Activated CD4-positive, CD25-positive, alpha-beta regulatory T cell treated with anti-CD3 and anti-CD28 coated beads, Interleukin-2, amount 50 U/mL, for 16 hours (primary cell): ENCODE data around the gene UXS1.

Experiments
- DNase-seq: peaks from one replicate; pipeline ENCODE4 v3.0.0-alpha.2; 2020; ENCODE audit warnings: low read depth, low spot score

UXS1 gene

DNA sequence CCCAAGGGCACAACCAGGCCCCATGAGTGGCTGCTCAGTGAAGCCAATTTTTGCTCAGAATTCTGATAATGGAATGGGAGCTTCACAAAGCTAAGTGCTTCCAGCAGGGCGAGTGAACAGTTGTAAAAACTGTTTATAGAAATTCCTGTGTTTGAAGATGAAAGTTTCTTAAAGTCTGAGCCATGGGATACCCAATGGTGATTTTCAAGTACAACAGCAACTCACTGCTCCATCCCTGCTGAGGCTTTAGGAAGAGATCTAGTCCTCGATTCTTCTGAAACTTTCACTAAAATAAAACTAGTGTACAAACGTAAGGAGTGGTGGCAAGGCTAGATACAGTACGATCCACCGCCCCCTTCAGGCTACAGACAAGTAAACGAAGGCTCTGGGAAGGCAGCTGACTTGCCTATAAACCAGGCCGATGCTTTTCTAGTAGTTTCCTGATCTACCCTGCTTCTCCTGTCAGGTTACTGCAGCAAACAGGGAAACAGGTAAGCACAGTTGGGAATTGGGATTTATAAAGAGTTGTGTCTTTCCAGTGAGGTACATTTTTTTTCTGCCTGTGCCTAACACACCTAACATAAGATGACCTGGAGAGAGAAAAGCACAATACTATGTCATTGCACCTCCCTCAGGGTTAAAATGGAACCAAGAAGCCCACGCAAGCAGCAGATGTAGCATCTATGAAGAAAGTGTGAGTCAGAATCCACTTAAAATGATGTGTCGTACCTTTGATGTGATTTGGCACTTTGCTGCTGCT is 108.7 kb downstream of the UXS1 start:
- DNase-seq: no peak

DNA sequence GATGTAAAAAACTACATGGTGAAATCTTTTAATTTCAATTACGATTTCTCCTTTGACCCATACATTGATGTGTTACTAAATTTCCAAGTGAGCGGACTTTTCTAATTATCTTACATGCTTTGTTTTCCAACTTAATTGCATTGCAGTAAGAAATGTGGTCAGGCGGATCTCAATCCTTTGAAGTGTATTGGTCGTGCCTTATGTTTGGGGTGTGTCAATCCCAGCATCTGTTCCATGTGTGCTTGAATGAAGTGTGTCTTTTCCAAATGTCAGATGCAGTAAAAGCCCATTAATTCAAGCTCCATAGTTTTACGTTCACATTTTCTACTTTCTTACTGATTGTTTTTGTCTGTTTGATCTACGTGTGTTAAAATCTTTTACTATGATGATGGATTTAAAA is 113.1 kb downstream of the UXS1 start:
- no peak for DNase-seq

DNA sequence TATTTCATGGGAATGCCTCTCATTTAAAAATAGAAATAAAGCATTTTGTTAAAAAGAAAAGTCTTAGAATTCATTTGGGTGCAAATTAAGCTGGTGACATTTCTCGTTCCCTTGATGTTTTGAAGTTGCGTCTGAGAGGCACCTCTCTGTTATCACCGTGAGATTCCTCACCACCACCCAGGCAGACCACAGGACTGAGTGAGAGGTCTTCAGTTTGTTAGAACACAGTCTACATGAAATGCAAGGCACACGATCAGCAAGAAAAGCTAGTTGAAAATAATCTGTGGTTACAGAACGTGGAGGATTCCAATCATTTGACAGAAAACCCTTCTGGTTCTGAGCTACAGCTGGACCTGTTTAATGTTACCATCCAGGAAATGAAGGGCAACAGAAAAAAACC is 116.0 kb downstream of the UXS1 start:
- DNase-seq: no peak

DNA sequence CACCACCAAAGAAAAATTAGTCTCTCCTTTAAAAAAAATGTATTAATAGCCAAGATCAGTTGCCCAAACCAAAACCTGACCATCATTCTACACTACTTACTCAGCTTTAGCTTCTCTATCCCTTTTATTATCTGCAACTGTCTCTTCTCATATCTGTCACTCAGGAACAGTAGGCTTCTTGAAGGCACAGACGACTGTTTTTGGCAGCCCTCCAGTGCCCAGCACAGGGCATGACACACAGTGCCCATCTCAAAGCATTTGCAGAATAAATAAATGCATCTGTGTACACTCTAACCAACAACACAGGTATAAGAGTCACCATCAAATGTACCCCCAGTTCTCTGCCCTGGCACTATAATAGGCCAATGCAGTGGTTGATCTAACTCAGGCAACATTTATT is 117.2 kb downstream of the UXS1 start:
- DNase-seq: no peak

DNA sequence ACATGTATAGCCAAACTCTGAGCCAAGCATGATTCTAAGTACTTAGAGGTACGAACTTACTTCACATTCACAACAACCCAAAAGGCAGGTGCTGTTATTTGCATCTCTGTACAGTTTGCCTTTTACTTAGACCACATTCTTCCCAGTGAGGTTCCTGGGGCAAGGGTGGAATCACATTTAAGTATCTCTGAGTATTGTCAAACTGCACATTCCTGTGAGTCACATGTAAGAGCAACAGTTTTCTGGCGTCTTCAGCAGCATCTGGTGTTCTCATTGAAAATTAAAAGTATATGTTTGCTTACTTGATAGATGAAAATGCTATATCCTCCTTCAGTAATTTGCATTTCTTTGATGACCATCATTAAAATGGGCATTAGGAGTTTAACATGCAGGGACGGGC is 119.1 kb downstream of the UXS1 start:
- DNase-seq: no peak

DNA sequence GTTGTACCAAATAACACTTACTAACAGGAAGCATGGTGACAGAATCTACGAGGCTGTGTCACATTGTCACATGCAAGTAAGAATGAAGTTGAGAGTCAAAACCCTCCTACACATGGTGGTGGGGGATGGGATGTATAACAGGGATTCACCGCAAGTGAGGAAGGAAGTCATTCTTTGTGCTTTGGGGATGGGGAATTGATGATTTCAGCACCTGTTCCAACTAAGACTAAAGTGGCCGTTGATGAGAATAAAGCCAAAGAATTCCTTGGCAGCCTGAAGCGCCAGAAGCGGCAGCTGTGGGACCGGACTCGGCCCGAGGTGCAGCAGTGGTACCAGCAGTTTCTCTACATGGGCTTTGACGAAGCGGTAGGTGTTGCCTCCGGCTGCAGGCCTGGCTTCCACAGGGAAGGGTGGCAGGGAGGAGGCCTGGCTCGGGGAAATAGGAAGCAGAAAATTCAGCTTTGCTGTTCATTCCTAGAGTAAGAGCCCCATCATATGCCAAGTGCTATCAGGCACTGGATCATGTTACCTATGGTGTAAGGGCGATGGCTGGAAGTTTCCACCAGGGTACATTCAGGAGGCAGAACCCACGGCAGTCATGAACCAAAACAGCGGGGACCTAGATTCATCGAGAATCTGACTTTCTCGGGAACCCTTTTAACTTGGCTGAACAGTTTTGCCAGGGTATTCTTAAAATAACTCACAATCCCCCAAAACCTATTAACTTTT is 120.3 kb downstream of the UXS1 start:
- no peak for DNase-seq

DNA sequence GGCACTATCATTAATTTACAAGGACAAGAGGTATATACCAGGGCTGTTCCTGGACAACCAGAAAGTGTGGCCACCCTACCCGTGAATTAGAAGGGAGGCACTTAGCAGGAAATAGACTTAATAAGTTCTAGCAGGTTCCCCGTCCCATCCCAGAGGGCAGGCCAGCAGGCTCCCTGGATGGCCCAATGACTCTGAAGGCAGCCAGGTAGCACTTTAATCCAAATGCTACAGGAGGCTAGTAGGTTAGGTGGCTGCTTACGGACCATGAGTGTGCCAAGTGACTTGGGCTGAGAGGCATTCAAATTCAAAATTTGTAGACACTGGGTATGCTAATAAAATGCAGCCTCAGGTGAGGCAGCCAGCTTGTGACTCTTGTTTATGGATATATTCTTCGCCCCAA is 123.9 kb downstream of the UXS1 start:
- DNase-seq: no peak

DNA sequence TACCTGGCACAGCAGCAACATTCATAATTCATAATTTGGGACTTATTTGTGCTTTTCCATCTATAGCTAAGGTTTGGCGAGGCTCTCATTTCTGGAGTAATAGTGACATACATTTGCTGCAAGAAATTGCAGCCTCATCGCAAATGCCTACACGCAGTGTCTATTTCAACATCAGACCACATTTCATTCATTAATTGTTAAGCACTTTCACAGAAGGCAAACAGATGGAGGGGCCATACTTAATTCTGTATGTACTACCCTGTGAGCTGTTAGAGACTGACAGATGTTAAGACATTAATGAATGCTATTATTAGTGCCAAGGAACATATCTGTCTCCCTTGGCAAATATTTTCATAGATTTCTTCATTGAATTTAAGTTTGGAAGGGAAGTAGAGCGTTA is 125.7 kb downstream of the UXS1 start:
- no peak for DNase-seq

DNA sequence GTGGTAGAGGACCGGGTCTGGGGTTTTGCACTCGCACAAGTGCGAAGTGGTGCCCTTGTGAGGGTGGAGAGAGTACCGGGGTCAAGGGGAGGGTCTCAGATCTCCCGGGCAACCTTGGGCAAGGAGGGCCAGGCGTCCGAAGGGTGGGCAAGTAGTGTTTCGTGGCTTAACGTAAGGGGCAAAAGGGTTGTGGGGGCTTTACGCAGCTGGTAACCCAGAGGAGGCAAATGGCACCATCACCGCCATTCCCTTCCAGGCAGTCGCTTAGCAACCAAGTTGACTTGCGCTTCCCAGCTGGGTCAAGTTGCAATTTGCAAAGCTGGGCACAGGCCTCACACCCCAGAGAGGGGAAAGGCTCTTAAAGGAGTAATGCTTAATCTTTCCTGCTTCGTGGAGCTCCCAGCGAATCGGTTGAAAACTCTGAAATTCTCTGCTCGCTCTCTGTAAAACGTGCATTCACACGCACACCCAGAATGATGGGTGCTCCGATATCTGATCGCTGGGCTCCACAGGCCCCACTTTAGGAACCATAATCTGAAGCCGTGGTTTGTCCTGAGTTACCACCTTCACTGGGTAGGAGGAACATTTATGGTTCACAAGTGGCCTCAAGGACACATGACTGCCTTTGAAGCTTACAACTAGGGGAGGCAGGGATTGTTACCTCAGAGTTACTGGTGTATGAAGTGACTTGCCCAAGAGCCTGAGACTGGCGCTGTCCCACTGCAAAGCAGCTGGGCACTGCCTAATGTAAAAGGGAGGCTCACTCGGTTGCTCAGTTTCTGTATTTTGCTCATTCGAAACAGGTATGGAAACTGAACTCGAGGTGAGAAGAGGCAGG is 127.9 kb downstream of the UXS1 start:
- DNase-seq: no peak

DNA sequence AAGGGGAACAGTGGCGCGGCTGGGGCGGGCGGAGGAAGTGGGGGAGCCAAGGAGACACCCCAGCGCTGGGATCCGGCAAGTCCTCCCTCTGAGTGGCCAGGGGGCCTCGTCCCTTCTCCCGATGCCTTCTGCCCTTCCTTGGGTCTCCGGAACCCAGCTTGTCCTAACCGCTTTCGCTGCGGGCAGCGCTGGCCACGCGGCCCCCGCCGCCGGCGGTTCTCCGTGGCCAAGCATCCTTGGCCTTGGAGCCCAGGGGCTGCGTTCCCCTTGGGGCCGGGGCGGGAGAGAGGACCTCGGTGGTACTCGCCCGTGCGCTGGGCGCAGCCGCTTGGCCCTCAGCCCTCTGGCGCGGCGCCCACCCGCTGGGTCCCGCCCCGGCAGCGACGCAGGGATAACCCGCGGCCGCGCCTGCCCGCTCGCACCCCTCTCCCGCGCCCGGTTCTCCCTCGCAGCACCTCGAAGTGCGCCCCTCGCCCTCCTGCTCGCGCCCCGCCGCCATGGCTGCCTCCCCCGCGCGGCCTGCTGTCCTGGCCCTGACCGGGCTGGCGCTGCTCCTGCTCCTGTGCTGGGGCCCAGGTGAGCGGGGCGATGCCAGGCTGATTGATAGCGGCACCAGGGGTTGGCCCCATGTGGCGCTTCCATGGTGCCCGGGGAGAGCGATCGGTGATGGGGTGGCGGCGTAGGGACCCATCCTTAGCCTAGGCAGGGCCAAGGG is 128.7 kb downstream of the UXS1 start:
- no peak for DNase-seq

DNA sequence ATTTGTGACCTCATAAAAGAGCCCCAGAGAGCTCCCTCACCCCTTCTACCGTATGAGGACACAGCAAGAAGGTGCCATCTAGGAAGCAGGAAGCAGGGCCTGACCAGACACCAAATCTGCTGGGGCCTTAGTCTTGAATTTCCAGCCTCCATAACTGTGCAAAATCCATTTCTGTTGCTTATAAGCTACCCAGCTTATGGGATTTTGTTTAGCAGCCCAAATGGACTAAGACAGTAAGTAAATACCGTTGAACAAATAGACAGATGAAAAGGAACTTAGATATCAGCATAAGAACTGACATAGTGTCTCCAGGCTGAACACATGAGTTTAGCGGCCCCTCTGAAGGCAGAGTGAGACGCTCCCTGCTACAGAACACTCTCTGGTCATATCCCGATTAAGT is 130.9 kb downstream of the UXS1 start:
- DNase-seq: no peak

DNA sequence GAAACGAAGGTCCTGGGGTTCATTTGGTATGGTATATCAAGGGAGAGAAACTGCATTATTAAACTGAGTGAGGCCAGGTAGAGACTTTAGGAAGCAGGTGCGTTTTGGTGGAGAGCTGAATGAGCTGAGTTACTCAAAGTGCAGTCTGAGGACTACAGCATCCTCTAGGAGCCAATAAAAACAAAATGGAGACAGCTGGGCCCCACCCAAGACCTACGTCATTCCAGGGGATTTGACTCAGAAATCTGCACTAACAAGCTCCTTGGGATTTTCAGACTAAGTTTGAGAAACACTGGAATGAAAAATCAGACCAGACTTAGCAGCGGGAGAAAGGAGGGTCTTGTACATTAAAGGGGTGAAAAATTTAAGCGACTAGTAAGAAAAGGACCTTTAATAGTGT is 131.5 kb downstream of the UXS1 start:
- no peak for DNase-seq

DNA sequence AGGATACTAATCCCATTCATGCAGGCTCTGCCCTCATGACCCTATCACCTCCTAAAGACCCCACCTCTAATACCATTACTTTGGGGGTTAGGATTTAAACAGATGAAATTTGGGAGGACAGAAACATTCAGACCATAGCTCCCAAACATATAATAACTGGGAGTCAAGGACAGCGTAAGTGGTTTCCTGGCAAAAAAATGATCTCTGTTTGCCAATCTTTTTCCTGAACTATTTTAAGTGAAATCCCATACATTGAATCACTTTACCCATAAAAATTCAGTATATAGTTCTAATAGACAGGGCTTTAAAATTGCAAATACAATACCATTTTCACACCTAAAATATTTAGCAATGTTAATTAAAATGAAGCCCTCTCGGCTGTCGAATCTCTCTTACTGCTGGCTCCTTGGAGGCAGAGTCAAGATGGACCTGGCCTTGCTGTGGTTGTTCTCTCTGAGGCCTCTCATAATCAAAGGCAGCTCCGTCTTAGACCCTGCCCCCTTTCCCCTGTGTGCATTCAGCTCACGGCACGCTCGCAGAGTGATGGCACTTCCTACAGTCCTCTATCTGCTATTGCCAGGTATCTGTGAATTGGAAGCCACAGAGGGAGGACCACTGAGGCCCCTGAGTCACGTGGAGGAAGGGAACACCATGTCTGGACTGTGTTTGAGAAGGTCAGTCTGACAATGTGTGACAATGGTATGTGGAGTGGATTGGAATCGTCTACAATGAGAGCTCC is 132.3 kb downstream of the UXS1 start:
- DNase-seq: no peak

DNA sequence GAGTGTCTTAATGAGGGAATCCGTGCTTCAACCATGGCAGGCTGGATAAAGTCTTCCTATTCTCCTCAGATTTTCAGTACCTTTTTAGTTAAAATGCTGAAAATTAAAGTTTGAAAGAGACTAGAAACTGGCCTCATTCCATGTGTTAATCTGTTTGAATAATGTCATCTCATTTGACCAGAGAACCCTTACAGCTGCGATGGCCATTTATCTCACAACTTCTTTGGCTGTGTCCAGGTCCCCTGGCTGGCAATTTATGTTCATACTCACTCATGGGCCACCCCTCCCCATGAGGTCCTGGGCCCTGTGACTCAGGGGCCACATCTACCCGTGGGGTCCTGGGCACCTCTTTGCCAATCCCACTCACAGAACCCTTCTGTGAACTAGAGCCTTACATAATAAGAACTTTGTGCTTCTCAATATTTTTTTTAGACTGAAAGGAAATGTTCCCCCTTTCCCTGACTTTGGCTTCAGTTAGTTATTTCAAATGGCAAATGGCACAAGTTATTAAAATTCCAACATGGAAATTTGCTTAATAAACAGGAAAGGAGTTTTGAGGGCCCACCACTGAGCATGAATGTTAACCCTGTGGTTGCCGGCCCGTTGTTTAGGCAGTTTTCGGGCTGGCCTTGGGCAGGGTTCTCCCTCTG is 134.6 kb downstream of the UXS1 start:
- no peak for DNase-seq

DNA sequence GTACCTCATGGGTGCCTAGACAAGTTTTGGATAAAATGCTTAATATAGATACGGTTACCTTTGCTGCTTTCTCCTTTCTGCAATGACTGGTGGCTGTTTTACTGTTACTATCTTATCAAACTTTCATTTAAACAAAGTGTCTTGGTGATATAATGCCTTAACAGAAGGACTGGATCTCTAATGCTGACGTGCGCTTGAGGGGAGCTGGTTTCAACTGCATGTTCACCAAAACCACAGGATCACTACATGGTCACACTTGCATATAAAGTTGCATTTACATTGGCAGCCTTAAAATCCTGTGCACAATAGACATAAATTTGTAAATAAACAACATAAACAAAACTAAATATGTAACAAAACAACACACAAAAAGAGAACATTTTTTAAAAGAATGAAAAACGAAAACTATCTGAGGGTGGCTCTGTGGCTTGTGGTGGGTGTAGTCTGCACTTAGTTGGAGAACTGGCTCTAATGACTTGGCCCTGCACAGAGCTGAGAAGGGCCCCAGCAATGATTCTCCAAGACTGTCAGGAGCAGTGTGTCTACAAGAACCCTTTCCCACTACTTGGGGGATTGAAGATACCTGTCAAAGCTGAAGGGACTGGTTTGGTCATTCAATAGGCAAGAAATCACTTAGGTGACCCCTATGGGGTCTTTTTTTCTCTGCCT is 135.5 kb downstream of the UXS1 start:
- DNase-seq: no peak

DNA sequence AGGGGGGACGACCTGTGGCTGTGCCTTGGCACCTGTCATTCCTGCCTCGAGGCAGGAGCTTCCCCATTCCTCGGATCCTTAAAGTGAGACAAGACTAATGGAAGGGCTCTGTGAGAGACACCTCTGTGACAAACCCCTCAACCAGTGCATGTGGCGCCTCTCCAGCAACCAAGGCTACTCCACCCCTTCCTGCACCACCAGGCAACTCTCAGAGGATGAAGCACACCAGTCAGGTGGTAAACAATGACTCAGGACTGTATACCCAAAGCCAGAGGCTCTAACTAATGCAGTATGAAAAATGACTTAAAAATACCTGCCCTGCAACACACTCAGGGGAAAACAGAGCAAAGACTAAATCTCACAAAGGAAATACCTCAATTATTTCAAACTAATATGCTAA is 136.9 kb downstream of the UXS1 start:
- DNase-seq: no peak

DNA sequence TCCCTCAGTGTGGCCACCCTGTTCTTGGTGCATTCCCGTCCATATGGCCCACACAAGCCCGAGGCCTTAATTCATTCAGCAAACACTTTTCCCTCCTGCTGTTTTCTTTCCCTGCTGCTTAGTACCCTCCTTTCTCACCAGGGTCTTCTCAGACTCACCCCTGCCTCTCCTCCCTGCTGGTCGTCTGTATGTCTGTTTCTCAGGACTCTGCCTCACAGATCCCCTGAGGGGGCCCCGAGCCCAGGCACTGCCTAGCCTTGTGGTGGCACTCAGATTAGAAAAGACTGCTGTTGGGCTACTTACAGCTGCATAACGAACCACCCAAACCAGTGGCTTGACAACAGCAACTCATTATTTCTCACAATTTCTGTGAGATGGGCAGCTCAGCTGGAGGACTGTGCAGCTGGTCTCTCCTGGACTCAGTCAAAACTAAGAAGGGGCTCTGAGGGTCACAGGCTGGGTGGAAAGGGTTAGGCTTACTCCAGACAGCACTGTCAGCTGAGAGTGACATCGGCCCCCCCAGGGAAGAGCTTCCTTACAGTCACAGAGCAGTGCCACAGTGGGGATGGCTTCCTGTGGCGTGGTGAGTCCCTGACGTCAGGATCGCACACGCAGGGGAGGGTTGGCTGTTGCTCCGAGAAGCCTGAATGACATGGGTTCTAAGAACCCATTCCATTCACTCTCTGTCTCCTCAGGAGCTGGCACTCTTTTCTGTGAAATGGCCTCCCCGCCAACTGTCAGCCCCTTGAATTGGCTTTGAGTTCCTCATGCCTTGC is 139.0 kb downstream of the UXS1 start:
- no peak for DNase-seq

DNA sequence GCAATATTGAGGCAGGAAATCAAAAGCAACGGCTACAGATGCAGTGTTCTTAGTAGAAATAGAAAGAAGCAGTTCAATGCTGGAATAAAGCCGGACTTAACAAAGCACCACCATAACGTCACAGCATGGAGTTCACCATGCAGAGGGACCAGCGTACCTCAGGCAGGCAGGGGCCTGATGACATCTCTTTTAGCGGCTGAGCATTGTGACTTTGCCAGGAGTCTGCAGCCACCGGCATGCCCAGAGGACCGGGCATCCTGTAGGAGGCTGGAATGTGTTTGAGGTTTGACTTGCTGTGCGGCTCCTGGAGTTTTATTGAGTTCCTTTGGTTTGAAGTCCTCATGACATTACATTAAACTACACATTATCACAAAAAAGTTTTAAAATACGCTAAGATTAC is 139.8 kb downstream of the UXS1 start:
- DNase-seq: no peak

DNA sequence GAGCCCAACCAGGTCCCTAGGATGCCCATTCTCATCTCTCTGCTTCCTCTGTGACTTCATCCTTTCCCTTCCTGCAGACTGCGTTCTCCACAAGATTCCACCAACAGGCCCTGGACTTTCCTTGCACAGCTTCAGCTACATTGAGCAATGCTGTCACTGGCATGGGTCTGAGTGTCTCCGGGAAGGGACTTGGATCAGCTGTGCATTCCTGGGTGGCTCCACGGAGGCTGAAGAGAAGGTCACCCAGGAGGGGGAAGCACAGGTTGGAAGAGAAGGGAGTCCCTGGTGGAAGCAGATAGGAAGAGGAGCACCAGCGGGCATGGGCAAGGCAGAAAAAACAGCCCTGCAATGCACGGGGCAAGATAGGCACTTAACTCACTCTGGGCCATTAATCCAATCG is 140.5 kb downstream of the UXS1 start:
- no peak for DNase-seq
